HEK293 (cell line): ENCODE measurements around the gene TOMT.
A peak's percentile ranks its signal among the peaks of the same experiment; 100 is the strongest.

Experiments used
- AEBP2 ChIP-seq: fragments of 450-650 bp; formaldehyde crosslinking; IDR thresholded peaks from 2 replicates; pipeline ENCODE4 v1.5.1; 2016; ENCODE audit warnings: missing biosample characterization, missing genetic modification characterization, borderline replicate concordance
- HOXA7 ChIP-seq: sonication (generic); formaldehyde crosslinking; IDR thresholded peaks from 2 replicates; pipeline ENCODE4 v1.8.1; 2022; ENCODE audit warnings: missing genetic modification reagents, borderline replicate concordance
- KLF9 ChIP-seq: fragments of 450-650 bp; formaldehyde crosslinking; IDR thresholded peaks from 2 replicates; pipeline ENCODE4 v1.5.1; 2016; ENCODE audit warnings: missing biosample characterization, missing genetic modification characterization, low read depth
- PRDM4 ChIP-seq: fragments of 450-650 bp; formaldehyde crosslinking; IDR thresholded peaks from 2 replicates; pipeline ENCODE4 v1.5.1; 2017; ENCODE audit warnings: missing biosample characterization, missing genetic modification characterization
- REPIN1 ChIP-seq: fragments of 450-650 bp; formaldehyde crosslinking; IDR thresholded peaks from 2 replicates; pipeline ENCODE4 v1.5.1; 2017; ENCODE audit warnings: missing biosample characterization, missing genetic modification characterization, low read depth
- TRIM28 ChIP-seq: IDR thresholded peaks from 2 replicates; pipeline ENCODE4 v1.6.1; 2011; ENCODE audit warnings: low read length, control low read depth, borderline replicate concordance
- ZBTB49 ChIP-seq: fragments of 450-650 bp; formaldehyde crosslinking; IDR thresholded peaks from 2 replicates; pipeline ENCODE4 v1.5.1; 2016; ENCODE audit warnings: missing biosample characterization, missing genetic modification characterization, low read depth
- ZFP3 ChIP-seq: fragments of 450-650 bp; formaldehyde crosslinking; IDR thresholded peaks from 2 replicates; pipeline ENCODE4 v1.5.1; 2016; ENCODE audit warnings: low read depth, missing biosample characterization, missing genetic modification characterization
- ZNF133 ChIP-seq: fragments of 450-650 bp; formaldehyde crosslinking; IDR thresholded peaks from 2 replicates; pipeline ENCODE4 v1.5.1; 2016; ENCODE audit warnings: missing biosample characterization, missing genetic modification characterization
- ZNF248 ChIP-seq: fragments of 450-650 bp; formaldehyde crosslinking; IDR thresholded peaks from 2 replicates; pipeline ENCODE4 v1.5.1; 2017; ENCODE audit warnings: missing biosample characterization, missing genetic modification characterization
- ZNF26 ChIP-seq: fragments of 450-650 bp; formaldehyde crosslinking; IDR thresholded peaks from 2 replicates; pipeline ENCODE4 v1.5.1; 2016; ENCODE audit warnings: missing biosample characterization, missing genetic modification characterization
- ZNF391 ChIP-seq: fragments of 450-650 bp; formaldehyde crosslinking; IDR thresholded peaks from 2 replicates; pipeline ENCODE4 v1.5.1; 2016; ENCODE audit warnings: low read depth, missing biosample characterization, missing genetic modification characterization, borderline replicate concordance
- ZNF449 ChIP-seq: fragments of 450-650 bp; formaldehyde crosslinking; IDR thresholded peaks from 2 replicates; pipeline ENCODE4 v1.5.1; 2017; ENCODE audit warnings: missing biosample characterization, mild to moderate bottlenecking, missing genetic modification characterization, moderate library complexity
- ZNF473 ChIP-seq: fragments of 450-650 bp; formaldehyde crosslinking; IDR thresholded peaks from 2 replicates; pipeline ENCODE4 v1.5.1; 2017; ENCODE audit warnings: missing biosample characterization, missing genetic modification characterization
- ZNF488 ChIP-seq: fragments of 450-650 bp; formaldehyde crosslinking; IDR thresholded peaks from 2 replicates; pipeline ENCODE4 v1.5.1; 2016; ENCODE audit warnings: missing biosample characterization, missing genetic modification characterization
- ZNF544 ChIP-seq: fragments of 450-650 bp; formaldehyde crosslinking; IDR thresholded peaks from 2 replicates; pipeline ENCODE4 v1.5.0; 2017; ENCODE audit warnings: missing biosample characterization, missing genetic modification characterization
- ZNF571 ChIP-seq: fragments of 450-650 bp; formaldehyde crosslinking; IDR thresholded peaks from 2 replicates; pipeline ENCODE4 v1.5.0; 2017; ENCODE audit warnings: missing biosample characterization, missing genetic modification characterization
- ZNF580 ChIP-seq: fragments of 450-650 bp; formaldehyde crosslinking; IDR thresholded peaks from 2 replicates; pipeline ENCODE4 v1.5.1; 2016; ENCODE audit warnings: missing biosample characterization, missing genetic modification characterization
- ZNF629 ChIP-seq: fragments of 450-650 bp; formaldehyde crosslinking; IDR thresholded peaks from 2 replicates; pipeline ENCODE4 v1.5.1; 2017; ENCODE audit warnings: missing biosample characterization, missing genetic modification characterization
- ZNF658 ChIP-seq: fragments of 450-650 bp; formaldehyde crosslinking; IDR thresholded peaks from 2 replicates; pipeline ENCODE4; 2016; ENCODE audit warnings: missing biosample characterization, missing genetic modification characterization
- ZNF670 ChIP-seq: fragments of 450-650 bp; formaldehyde crosslinking; IDR thresholded peaks from 2 replicates; pipeline ENCODE4 v1.5.1; 2016; ENCODE audit warnings: missing biosample characterization, missing genetic modification characterization, low read depth
- ZNF692 ChIP-seq: fragments of 450-650 bp; formaldehyde crosslinking; IDR thresholded peaks from 2 replicates; pipeline ENCODE4 v1.5.1; 2016; ENCODE audit warnings: missing biosample characterization, missing genetic modification characterization
- ZNF747 ChIP-seq: fragments of 450-650 bp; formaldehyde crosslinking; IDR thresholded peaks from 2 replicates; pipeline ENCODE4 v1.5.1; 2016; ENCODE audit warnings: missing biosample characterization, missing genetic modification characterization
- ZNF830 ChIP-seq: fragments of 450-650 bp; IDR thresholded peaks from 2 replicates; pipeline ENCODE4 v1.5.0; 2018; ENCODE audit warnings: missing biosample characterization, missing genetic modification characterization, low read depth, mild to moderate bottlenecking, moderate library complexity
- ZSCAN5A ChIP-seq: fragments of 450-650 bp; formaldehyde crosslinking; IDR thresholded peaks from 2 replicates; pipeline ENCODE4 v1.5.1; 2016; ENCODE audit warnings: missing biosample characterization, missing genetic modification characterization

Gene TOMT

GRCh38 chr11:72102946-72103753 lies 2.6 kb upstream of the TOMT start, which contains the start of gene LAMTOR1 (continued):
- TF ChIP-seq TRIM28, result no peak
- no peak for TF ChIP-seq HOXA7 (CRISPR knock-in tag)
- TF ChIP-seq ZFP3 (tag by site-specific recombination), result no peak
- no peak for TF ChIP-seq ZNF670
- TF ChIP-seq PRDM4 (tag by site-specific recombination), result no peak
- no peak for TF ChIP-seq ZNF580 (tag by site-specific recombination)
- no peak for TF ChIP-seq ZNF391
- no peak for TF ChIP-seq ZNF692 (tag by site-specific recombination)
- no peak for TF ChIP-seq ZNF830 (tag by site-specific recombination)
- no peak for TF ChIP-seq ZNF133
- TF ChIP-seq ZNF747 (tag by site-specific recombination), result no peak
- no peak for TF ChIP-seq REPIN1
- no peak for TF ChIP-seq ZNF26
- TF ChIP-seq ZBTB49 (tag by site-specific recombination), result no peak
- TF ChIP-seq ZNF449 (tag by site-specific recombination), result no peak
- TF ChIP-seq KLF9, result peak; percentile 87
- peak; percentile 14; the same call in 1 of the 2 replicates for TF ChIP-seq ZNF629 (tag by site-specific recombination)
- no peak for TF ChIP-seq ZNF544 (tag by site-specific recombination)
- no peak for TF ChIP-seq AEBP2 (tag by site-specific recombination)
- no peak for TF ChIP-seq ZNF571 (tag by site-specific recombination)
- TF ChIP-seq ZNF488 (tag by site-specific recombination), result no peak
- TF ChIP-seq ZNF248, result no peak
- TF ChIP-seq ZNF658 (tag by site-specific recombination), result no peak
- TF ChIP-seq ZNF473 (tag by site-specific recombination), result no peak
- TF ChIP-seq ZSCAN5A (tag by site-specific recombination), result no peak
